C4-2B (cell line): ENCODE results near the gene NANS.
"Not testable (repeated sequence)": the region's sequence is repeated elsewhere in the genome, so short reads cannot be mapped to it uniquely, and the experiment has no call there.

Experiments used
- H3K27ac ChIP-seq: fragments of 450-650 bp; 2 replicates; pipeline ENCODE4 v1.5.1; 2017
- CTCF ChIP-seq: fragments of 450-650 bp; conservative IDR thresholded peaks from 2 replicates; pipeline ENCODE4 v1.5.1; 2017; ENCODE audit warnings: mild to moderate bottlenecking
- ZFX ChIP-seq: fragments of 450-650 bp; IDR thresholded peaks from 2 replicates; pipeline ENCODE4 v1.6.1; 2017

NANS gene

GRCh38 chr9:98104445-98104881, 47.9 kb downstream of the NANS start:
- no peak overlapping the region for H3K27ac ChIP-seq
- TF ChIP-seq CTCF: no peak
- no peak for TF ChIP-seq ZFX

- TF ChIP-seq ZFX: no peak
- no peak for TF ChIP-seq CTCF
- no peak overlapping the region for H3K27ac ChIP-seq
Observed at GRCh38 chr9:98105006-98105405, 48.5 kb downstream of the NANS start.

- no peak overlapping the region for H3K27ac ChIP-seq
- no peak for TF ChIP-seq ZFX
- no peak for TF ChIP-seq CTCF
Observed at GRCh38 chr9:98107926-98108325, 51.4 kb downstream of the NANS start.

- no peak overlapping the region for H3K27ac ChIP-seq
- no peak for TF ChIP-seq CTCF
- TF ChIP-seq ZFX: no peak
Observed at GRCh38 chr9:98108531-98109031, 52.0 kb downstream of the NANS start.

GRCh38 chr9:98109052-98109451, 52.5 kb downstream of the NANS start:
- TF ChIP-seq ZFX (no peak), CTCF (no peak)
- H3K27ac ChIP-seq: no peak overlapping the region

- not testable (repeated sequence) for H3K27ac ChIP-seq
Observed at GRCh38 chr9:98117097-98117496, 60.6 kb downstream of the NANS start.

- peak overlapping the region; percentile 86 for H3K27ac ChIP-seq
- no peak for TF ChIP-seq CTCF
- no peak for TF ChIP-seq ZFX
Observed at GRCh38 chr9:98117984-98118639, 61.6 kb downstream of the NANS start.
